CD8-positive, alpha-beta memory T cell (primary cell): ENCODE results near the gene IDH3A. TPM values are rescaled to one million over a fixed set of nuclear protein-coding genes. Genes with fewer than 3 reads are reported as not detected.

Source experiments
- CTCF ChIA-PET: fragments of 350-600 bp; sonication (Branson Sonifier 250); formaldehyde crosslinking; loops from one replicate; lab custom pipeline; 2021; ENCODE audit warnings: antibody characterized with exemption; lab: Charles Lee
- POLR2A ChIA-PET: fragments of 350-600 bp; sonication (Branson Sonifier 250); formaldehyde crosslinking; loops from one replicate; lab custom pipeline; 2021; ENCODE audit warnings: antibody characterized with exemption; lab: Charles Lee
- DNase-seq, 5 donors: peaks; one replicate each; pipeline versions ENCODE4 v3.0.0 to v3.0.0-alpha.2; 2020 to 2022; ENCODE audit warnings: mixed read lengths in 1 of 5
- H3K27ac ChIP-seq: one replicate; pipeline ENCODE4 v1.7.0; 2013; ENCODE audit warnings: low read depth, mild to moderate bottlenecking, low read length, moderate library complexity
- H3K27me3 ChIP-seq: 2 replicates; pipeline ENCODE4 v1.7.0; 2013; ENCODE audit warnings: low read length, mild to moderate bottlenecking; ENCODE audit not compliant: insufficient read depth, poor library complexity, severe bottlenecking
- H3K36me3 ChIP-seq: 2 replicates; pipeline ENCODE4 v1.7.0; 2013; ENCODE audit warnings: mild to moderate bottlenecking, low read length, moderate library complexity; ENCODE audit not compliant: insufficient read depth
- H3K4me1 ChIP-seq: 2 replicates; pipeline ENCODE4 v1.7.0; 2013; ENCODE audit warnings: mild to moderate bottlenecking, low read length, moderate library complexity; ENCODE audit not compliant: insufficient read depth
- H3K4me3 ChIP-seq: 2 replicates; pipeline ENCODE4 v1.7.0; 2013; ENCODE audit warnings: mild to moderate bottlenecking, low read length
- H3K9me3 ChIP-seq: 2 replicates; pipeline ENCODE4 v1.7.0; 2013; ENCODE audit warnings: mild to moderate bottlenecking, low read length
- H3K27ac Mint-ChIP-seq, 8 donors: one replicate each; pipeline ENCODE4 v1.8.0; 2020 to 2021; ENCODE audit warnings: mixed read lengths in 8 of 8, mild to moderate bottlenecking in 6 of 8, inconsistent platforms in 3 of 8, moderate library complexity in 3 of 8
- H3K27me3 Mint-ChIP-seq, 2 donors: one replicate each; pipeline ENCODE4 v1.8.0; 2020 to 2021; ENCODE audit warnings: mixed read lengths in 2 of 2, mild to moderate bottlenecking in 1 of 2, moderate library complexity in 1 of 2
- H3K36me3 Mint-ChIP-seq, 3 donors: one replicate each; pipeline ENCODE4 v1.8.0; 2020 to 2021; ENCODE audit warnings: mixed read lengths in 3 of 3, inconsistent platforms in 1 of 3, mild to moderate bottlenecking in 1 of 3
- H3K4me1 Mint-ChIP-seq, 3 donors: one replicate each; pipeline ENCODE4 v1.8.0; 2020 to 2021; ENCODE audit warnings: mixed read lengths in 3 of 3, inconsistent platforms in 1 of 3, mild to moderate bottlenecking in 1 of 3
- H3K4me3 Mint-ChIP-seq, 7 donors: one replicate each; pipeline ENCODE4 v1.8.0; 2020 to 2021; ENCODE audit warnings: mixed read lengths in 7 of 7, mild to moderate bottlenecking in 6 of 7, moderate library complexity in 4 of 7, inconsistent platforms in 2 of 7
- H3K9me3 Mint-ChIP-seq, 5 donors: one replicate each; pipeline ENCODE4 v1.8.0; 2020 to 2022; ENCODE audit warnings: mixed read lengths in 5 of 5, mild to moderate bottlenecking in 3 of 5, moderate library complexity in 2 of 5, inconsistent platforms in 1 of 5
- polyA plus RNA-seq: library from polyadenylated mRNA; unstranded; fragments of 300-500 nt; fragmentation: Illumina TruSeq; gene quantifications from one replicate; pipeline ENCODE4 v1.2.3, GENCODE V29; 2021
- total RNA-seq, 2 experiments: library from RNA; stranded (reverse); gene quantifications; one replicate each; pipeline ENCODE4 v1.2.3, GENCODE V29; 2021

IDH3A gene
- total and polyA plus RNA-seq, 3 experiments from 2014 or later = 44.3 to 151 (median 134) TPM

- peaks cover 17 to 25% (median 21%) of the 10 kb centered on the region in 3 donors for H3K4me1 Mint-ChIP-seq
- Histone ChIP-seq H3K4me3 (no peak overlapping the region), H3K27ac (no peak overlapping the region), H3K9me3 (no peaks in the 10 kb centered on the region), H3K27me3 (no peaks in the 10 kb centered on the region), H3K4me1 (peaks cover 12% of the 10 kb centered on the region), H3K36me3 (no peaks in the 10 kb centered on the region)
- DNase-seq = peak in 1 of 5 donors; percentile 34
- ChIA-PET POLR2A (interaction anchor here (1.2 kb wide), 1 partner anchor 19 kb away, joined by 6 read pairs; the partner anchor contains the start of gene IDH3A), CTCF (interaction anchor here (1.0 to 3.6 kb wide), 9 partner anchors 11 to 170 kb away, joined by 3 to 17 read pairs (median 3); partner anchors contain the start of genes IDH3A and SKIC8)
- peak overlapping the region; percentile 34 to 86 (median 73) for H3K4me3 Mint-ChIP-seq
- H3K9me3 Mint-ChIP-seq = no peaks in the 10 kb centered on the region
- peak overlapping the region; percentile 11 to 93 (median 78) for H3K27ac Mint-ChIP-seq
- no peaks in the 10 kb centered on the region for H3K36me3 Mint-ChIP-seq
- H3K27me3 Mint-ChIP-seq = no peaks in the 10 kb centered on the region
Observed at GRCh38 chr15:78129751-78130287, 19.3 kb upstream of the IDH3A start.

DNA sequence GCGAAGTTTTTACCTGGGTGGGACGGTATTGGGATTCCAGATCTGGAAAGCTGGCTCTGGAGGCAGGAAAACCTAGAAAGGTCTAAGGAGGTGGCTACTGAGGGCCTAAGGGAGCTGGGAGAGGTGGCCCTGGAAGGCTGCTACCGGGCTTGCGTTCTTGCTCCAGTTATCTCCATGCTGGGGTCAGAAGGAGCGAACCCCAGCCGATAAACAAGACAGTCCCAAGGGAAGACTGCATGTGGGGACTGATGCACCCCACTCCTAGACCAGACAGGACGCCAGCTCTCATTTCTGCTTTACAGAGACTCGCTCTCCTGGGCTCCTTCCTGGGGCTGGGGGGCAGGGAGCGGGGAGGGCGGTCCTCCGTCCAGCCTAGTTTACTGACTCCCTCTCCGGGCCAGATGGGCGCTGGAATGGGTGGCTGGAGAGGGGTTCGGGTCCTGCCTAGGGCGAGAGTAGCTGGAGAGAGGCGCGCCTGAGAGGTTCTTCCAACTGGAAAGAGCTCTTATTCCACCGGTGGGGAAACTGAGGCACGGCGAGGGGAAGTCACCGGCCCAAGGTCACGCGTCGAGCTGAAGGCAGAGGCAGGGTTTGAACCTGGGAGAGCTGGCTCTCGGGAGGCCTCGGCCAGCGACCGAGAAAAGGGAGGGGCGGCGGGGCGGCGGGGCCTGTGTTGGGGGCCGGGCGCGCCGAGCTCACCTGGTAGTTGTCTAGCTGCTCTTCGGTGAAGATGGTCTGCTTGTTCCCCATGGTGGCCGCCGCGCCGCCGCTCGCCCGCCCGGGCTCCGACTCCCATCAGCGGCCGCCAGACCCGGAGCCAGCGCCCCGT lies 18.5 kb upstream of the IDH3A start:
- no peaks in the 10 kb centered on the region for H3K9me3 ChIP-seq
- Mint-ChIP-seq H3K27ac (peak overlapping the region; percentile 40 to 93 (median 88)), H3K4me3 (peak overlapping the region; percentile 60 to 89 (median 75)), H3K36me3 (no peaks in the 10 kb centered on the region), H3K9me3 (no peaks in the 10 kb centered on the region), H3K4me1 (peaks cover 17 to 25% (median 21%) of the 10 kb centered on the region in 3 donors), H3K27me3 (no peaks in the 10 kb centered on the region)
- no peak overlapping the region for H3K4me3 ChIP-seq
- CTCF ChIA-PET = interaction anchor here (0.7 to 3.6 kb wide), 23 partner anchors 10 to 410 kb away, joined by 3 to 17 read pairs (median 3); partner anchors contain the start of genes IDH3A, PSMA4 and SKIC8
- H3K4me1 ChIP-seq = peaks cover 12% of the 10 kb centered on the region
- no peak overlapping the region for H3K27ac ChIP-seq
- H3K36me3 ChIP-seq = no peaks in the 10 kb centered on the region
- POLR2A ChIA-PET = interaction anchor here (1.2 kb wide), 1 partner anchor 18 kb away, joined by 6 read pairs; the partner anchor contains the start of gene IDH3A
- peak in 1 of 5 donors; percentile 13 for DNase-seq
- H3K27me3 ChIP-seq = no peaks in the 10 kb centered on the region

DNA sequence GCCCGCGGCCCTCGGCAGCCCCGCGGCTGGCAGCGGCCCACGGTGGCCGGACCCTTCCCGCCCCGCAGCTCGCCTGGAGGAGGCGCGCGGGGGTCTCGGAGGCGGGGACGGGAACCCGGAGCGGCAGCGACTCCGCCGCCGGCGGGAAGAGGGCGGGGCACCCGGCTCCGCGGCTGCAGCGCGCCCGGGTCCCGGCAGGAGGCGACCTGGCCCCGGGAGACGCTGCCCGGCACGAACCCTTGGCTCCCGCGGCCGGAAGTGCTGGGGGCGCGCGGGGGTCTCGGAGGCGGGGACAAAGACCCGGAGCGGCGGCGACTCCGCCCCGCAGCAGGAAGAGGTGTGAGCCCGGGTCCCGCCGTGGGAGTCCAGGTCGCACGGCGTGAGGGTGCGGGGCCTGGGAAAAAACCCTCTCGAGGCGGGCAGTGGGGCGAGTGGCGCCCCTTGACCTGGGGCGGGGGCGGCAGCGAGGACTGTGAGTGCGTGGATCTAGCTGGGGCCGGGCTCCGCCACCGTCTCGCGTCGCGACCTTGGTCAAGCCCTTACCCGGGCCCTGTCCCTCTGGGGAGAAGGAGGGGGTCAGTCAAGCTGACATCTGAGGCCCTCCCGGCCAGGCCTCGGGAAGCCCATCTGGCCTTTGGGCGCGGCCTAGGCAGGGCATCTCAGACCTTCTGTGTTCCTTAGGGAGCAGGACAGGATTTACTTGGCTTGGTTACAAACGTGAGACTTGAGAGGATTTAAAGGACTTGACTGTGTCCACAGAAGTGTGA lies 17.7 kb upstream of the IDH3A start, which contains the start of gene CIB2:
Gene CIB2 (minus strand): TSS at position 151 of the 767 bp plus-strand sequence. CDS start 230 bp downstream, outside the sequence.
- Histone ChIP-seq H3K36me3 (no peaks in the 10 kb centered on the region), H3K4me1 (peaks cover 12% of the 10 kb centered on the region), H3K27me3 (no peaks in the 10 kb centered on the region), H3K27ac (peak within 1 kb of the TSS; percentile 68), H3K4me3 (peak within 1 kb of the TSS; percentile 73), H3K9me3 (no peaks in the 10 kb centered on the region)
- Mint-ChIP-seq H3K9me3 (no peaks in the 10 kb centered on the region), H3K27ac (peak within 1 kb of the TSS; percentile 56 to 95 (median 88)), H3K4me1 (peaks cover 17 to 25% (median 21%) of the 10 kb centered on the region in 3 donors), H3K36me3 (no peaks in the 10 kb centered on the region), H3K27me3 (no peaks in the 10 kb centered on the region), H3K4me3 (peak within 1 kb of the TSS; percentile 80 to 90 (median 82))
- ChIA-PET CTCF (interaction anchor here (0.7 to 3.6 kb wide), 24 partner anchors 8 to 409 kb away, joined by 3 to 17 read pairs (median 3); partner anchors contain the start of genes IDH3A and PSMA4), POLR2A (interaction anchor here (1.2 kb wide), 1 partner anchor 17 kb away, joined by 6 read pairs; the partner anchor contains the start of gene IDH3A)
- peak; percentile 68 to 85 (median 78) for DNase-seq

DNA sequence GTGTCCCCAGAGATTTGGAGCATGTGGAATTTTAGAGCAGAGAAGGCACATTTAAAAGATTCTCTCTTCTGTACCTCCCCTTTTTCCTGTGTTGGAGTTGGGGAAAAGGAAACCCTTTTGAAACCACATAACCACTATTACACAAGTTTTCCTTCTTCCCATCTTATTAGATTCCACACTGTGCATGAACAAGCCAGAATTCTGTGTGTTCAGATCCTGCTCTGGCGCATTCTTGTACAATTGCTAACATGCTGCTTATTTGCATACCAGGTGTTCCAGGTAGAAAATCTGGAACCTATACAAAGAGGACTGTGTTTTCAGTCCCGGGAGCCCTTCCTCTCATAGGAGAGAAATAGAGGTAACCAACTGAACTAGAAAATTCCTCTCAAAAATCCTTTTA lies 15.4 kb upstream of the IDH3A start:
- Histone ChIP-seq H3K27ac (no peak overlapping the region), H3K27me3 (no peaks in the 10 kb centered on the region), H3K4me1 (peaks cover 12% of the 10 kb centered on the region), H3K36me3 (no peaks in the 10 kb centered on the region), H3K4me3 (no peak overlapping the region), H3K9me3 (no peaks in the 10 kb centered on the region)
- no peaks in the 10 kb centered on the region for H3K27me3 Mint-ChIP-seq
- H3K9me3 Mint-ChIP-seq = no peaks in the 10 kb centered on the region
- CTCF ChIA-PET = interaction anchor here (1.4 to 1.8 kb wide), 2 partner anchors 16 to 62 kb away, joined by 4 to 5 read pairs; no protein-coding TSS in a partner anchor
- H3K4me3 Mint-ChIP-seq = peak overlapping the region in 1 of 7 donors; percentile 34
- DNase-seq = no peak
- peaks cover 17 to 25% (median 21%) of the 10 kb centered on the region in 3 donors for H3K4me1 Mint-ChIP-seq
- peak overlapping the region in 3 of 8 donors; percentile 23 to 54 (median 38) for H3K27ac Mint-ChIP-seq
- POLR2A ChIA-PET = no interaction called here
- no peaks in the 10 kb centered on the region for H3K36me3 Mint-ChIP-seq

GRCh38 chr15:78139578-78139977 lies 9.6 kb upstream of the IDH3A start:
- no peak overlapping the region for H3K27ac ChIP-seq
- Mint-ChIP-seq H3K27me3 (no peaks in the 10 kb centered on the region), H3K4me1 (no peaks in the 10 kb centered on the region), H3K27ac (no peak overlapping the region), H3K9me3 (no peaks in the 10 kb centered on the region), H3K4me3 (no peak overlapping the region), H3K36me3 (peaks cover 0 to 4% (median 3%) of the 10 kb centered on the region in 3 donors)
- ChIA-PET POLR2A (interaction anchor here (0.5 kb wide), 1 partner anchor 9 kb away, joined by 5 read pairs; the partner anchor contains the start of gene IDH3A), CTCF (interaction anchor here (0.6 to 3.1 kb wide), 4 partner anchors 8 to 27 kb away, joined by 3 to 9 read pairs (median 4); partner anchors contain the start of genes CIB2 and IDH3A)
- no peak for DNase-seq
- H3K36me3 ChIP-seq = no peaks in the 10 kb centered on the region
- H3K4me3 ChIP-seq = no peak overlapping the region
- no peaks in the 10 kb centered on the region for H3K27me3 ChIP-seq
- H3K9me3 ChIP-seq = no peaks in the 10 kb centered on the region
- H3K4me1 ChIP-seq = no peaks in the 10 kb centered on the region

GRCh38 chr15:78140292-78140691 lies 8.9 kb upstream of the IDH3A start:
- no peaks in the 10 kb centered on the region for H3K36me3 ChIP-seq
- no peak overlapping the region for H3K27ac ChIP-seq
- Mint-ChIP-seq H3K27ac (no peak overlapping the region), H3K4me1 (no peaks in the 10 kb centered on the region), H3K36me3 (peaks cover 0 to 4% (median 3%) of the 10 kb centered on the region in 3 donors), H3K9me3 (no peaks in the 10 kb centered on the region), H3K4me3 (peak overlapping the region in 1 of 7 donors; percentile 40), H3K27me3 (no peaks in the 10 kb centered on the region)
- H3K4me1 ChIP-seq = no peaks in the 10 kb centered on the region
- H3K9me3 ChIP-seq = no peaks in the 10 kb centered on the region
- no peak for DNase-seq
- no peak overlapping the region for H3K4me3 ChIP-seq
- H3K27me3 ChIP-seq = no peaks in the 10 kb centered on the region
- POLR2A ChIA-PET = interaction anchor here (0.5 kb wide), 1 partner anchor 9 kb away, joined by 5 read pairs; the partner anchor contains the start of gene IDH3A
- CTCF ChIA-PET = interaction anchor here (0.6 to 3.1 kb wide), 2 partner anchors 9 to 25 kb away, joined by 3 to 9 read pairs; partner anchors contain the start of gene CIB2

- ChIA-PET CTCF (interaction anchor here (1.5 kb wide), 1 partner anchor 53 kb away, joined by 5 read pairs; no protein-coding TSS in a partner anchor), POLR2A (no interaction called here)
- H3K27me3 Mint-ChIP-seq = peaks cover 0 to under 1% of the 10 kb centered on the region in 2 donors
Observed at GRCh38 chr15:78142332-78142731, 6.8 kb upstream of the IDH3A start.

More at GRCh38 chr15:78142332-78142731, 6.8 kb upstream of the IDH3A start:
- Histone ChIP-seq H3K4me3 (no peak overlapping the region), H3K27ac (no peak overlapping the region), H3K36me3 (no peaks in the 10 kb centered on the region), H3K9me3 (no peaks in the 10 kb centered on the region), H3K4me1 (no peaks in the 10 kb centered on the region), H3K27me3 (no peaks in the 10 kb centered on the region)
- Mint-ChIP-seq H3K9me3 (no peaks in the 10 kb centered on the region), H3K4me1 (peaks cover under 1 to 2% (median 2%) of the 10 kb centered on the region in 3 donors), H3K4me3 (no peak overlapping the region), H3K27ac (no peak overlapping the region), H3K36me3 (peaks cover 0 to 4% (median 3%) of the 10 kb centered on the region in 3 donors)
- no peak for DNase-seq
